NT2/D1 (cell line): ENCODE measurements around the gene PLCB4.

Experiments used
- SUZ12 ChIP-seq: IDR thresholded peaks from 2 replicates; pipeline ENCODE4 v1.6.1; 2011; ENCODE audit not compliant: insufficient read length, insufficient read depth; ENCODE audit errors: extremely low read depth
- YY1 ChIP-seq: IDR thresholded peaks from 2 replicates; pipeline ENCODE4 v1.6.1; 2011; ENCODE audit not compliant: insufficient read length, insufficient read depth
- ZNF274 ChIP-seq: IDR thresholded peaks from 2 replicates; pipeline ENCODE4 v1.6.1; 2011; ENCODE audit warnings: mild to moderate bottlenecking, low read depth, low read length

DNA sequence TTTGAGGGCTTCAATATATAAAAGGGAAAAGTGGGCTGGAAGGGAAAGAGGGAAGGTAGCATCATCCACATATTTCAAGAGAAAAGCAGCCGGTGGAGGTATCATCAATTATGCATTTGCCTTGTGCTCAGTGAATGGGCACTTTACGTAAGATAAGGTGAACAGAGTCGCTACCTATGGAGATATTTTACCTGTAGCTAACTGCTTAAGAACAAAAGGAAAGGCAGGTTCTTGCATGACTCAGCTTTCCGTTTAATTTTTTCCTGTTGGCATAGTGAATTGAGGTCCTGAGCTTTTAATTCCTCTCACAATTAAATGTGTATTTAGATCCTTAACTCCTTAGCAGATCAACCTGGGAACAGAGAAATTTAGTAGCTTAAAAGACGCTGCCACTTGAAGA is 25.5 kb upstream of the PLCB4 start:
- TF ChIP-seq YY1 (no peak), ZNF274 (no peak), SUZ12 (no peak)
